Measurements from ENCODE around the gene DBNL.

The DBNL gene

DNA sequence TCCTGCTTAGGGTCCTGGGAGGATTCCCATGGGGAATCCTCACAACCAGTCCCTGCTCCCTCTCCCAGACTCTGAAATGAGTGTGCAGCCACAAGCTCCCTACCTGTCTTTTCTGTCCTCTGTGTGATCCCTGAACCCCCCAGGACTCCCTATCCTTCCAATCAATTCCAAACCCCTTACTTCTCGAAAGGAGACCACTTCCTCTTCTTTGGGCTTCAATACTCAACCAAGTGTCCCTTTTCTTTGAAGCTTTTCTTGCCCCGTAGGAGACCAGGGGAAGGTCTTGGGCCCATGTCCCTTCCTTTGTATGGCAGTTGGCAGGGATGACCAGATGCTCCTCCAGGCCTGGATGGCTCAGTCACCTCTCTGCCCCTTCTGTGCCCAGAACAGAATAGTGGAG lies 61.3 kb downstream of the DBNL start:
- no peak for DNase-seq (ENCODE audit: low read depth)
- TF ChIP-seq, protein P1, sequence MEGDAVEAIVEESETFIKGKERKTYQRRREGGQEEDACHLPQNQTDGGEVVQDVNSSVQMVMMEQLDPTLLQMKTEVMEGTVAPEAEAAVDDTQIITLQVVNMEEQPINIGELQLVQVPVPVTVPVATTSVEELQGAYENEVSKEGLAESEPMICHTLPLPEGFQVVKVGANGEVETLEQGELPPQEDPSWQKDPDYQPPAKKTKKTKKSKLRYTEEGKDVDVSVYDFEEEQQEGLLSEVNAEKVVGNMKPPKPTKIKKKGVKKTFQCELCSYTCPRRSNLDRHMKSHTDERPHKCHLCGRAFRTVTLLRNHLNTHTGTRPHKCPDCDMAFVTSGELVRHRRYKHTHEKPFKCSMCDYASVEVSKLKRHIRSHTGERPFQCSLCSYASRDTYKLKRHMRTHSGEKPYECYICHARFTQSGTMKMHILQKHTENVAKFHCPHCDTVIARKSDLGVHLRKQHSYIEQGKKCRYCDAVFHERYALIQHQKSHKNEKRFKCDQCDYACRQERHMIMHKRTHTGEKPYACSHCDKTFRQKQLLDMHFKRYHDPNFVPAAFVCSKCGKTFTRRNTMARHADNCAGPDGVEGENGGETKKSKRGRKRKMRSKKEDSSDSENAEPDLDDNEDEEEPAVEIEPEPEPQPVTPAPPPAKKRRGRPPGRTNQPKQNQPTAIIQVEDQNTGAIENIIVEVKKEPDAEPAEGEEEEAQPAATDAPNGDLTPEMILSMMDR (IDR thresholded peaks at IDR 0.05; ENCODE audit: insufficient read depth, low read depth, low read length, missing control alignments) = no peak
- H3K4me3 ChIP-seq (ENCODE audit: low read depth, low read length) = no peak overlapping the region

DNA sequence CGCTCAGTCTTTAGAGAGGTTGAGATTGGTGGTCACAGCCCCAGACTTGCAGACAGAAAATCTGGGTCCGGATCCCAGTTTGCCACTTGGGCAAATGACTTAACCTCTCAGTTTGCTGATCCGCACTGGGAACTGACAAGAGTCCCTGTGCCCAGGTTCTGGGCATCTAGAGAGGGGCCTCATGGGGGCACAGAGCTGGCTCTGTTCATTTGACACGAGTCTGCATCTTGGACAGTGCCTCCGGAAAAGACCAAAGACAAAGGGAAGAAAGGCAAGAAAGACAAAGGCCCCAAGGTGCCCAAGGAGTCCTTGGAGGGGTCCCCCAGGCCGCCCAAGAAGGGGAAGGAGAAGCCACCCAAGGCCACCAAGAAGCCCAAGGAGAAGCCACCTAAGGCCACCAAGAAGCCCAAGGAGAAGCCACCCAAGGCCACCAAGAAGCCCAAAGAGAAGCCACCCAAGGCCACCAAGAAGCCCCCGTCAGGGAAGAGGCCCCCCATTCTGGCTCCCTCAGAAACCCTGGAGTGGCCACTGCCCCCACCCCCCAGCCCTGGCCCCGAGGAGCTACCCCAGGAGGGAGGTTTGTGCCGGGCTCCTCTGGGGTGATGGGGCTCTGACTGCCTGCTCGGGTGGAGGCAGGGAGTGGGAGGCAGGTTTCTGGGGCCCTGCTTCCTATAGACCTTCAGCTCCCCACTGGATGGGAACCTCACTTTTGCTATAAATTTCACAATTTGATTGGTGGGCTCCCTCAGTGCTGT lies 62.0 kb downstream of the DBNL start:
- H3K4me3 ChIP-seq (ENCODE audit: low read depth, low read length) = no peak overlapping the region
- DNase-seq (ENCODE audit: low read depth) = no peak
- TF ChIP-seq, protein P1 (IDR thresholded peaks at IDR 0.05; ENCODE audit: insufficient read depth, low read depth, low read length, missing control alignments) = no peak

DNA sequence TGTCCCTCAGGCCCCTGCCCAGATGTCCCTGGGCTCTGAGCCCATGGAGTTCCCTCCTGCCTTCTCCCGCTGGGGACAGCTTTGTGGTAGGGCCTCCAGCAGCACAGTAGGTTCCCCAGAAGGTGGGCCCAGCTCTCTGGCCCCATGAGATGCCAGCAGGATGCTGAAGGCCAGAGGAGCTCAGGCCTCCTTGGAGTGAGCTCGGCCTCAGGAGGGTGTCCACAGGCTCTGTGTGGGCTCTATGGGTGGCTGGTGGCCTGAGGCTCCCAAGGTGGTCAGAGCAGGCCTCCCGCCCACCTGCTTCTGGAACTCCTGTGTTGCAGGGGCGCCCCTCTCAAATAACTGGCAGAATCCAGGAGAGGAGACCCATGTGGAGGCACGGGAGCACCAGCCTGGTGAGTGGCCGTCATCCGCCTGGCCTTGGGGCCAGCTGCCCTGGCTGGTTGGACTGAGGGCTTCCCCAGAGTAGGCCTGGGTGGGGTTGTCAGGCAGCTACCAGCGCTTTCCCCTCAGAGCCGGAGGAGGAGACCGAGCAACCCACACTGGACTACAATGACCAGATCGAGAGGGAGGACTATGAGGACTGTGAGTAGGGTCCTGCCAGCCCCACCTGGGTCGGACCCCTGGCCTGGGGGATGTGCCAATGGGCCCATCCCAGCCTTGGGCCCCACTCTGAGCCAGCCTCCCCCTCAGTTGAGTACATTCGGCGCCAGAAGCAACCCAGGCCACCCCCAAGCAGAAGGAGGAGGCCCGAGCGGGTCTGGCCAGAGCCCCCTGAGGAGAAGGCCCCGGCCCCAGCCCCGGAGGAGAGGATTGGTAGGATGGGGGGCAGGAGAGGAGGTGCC lies 62.8 kb downstream of the DBNL start:
- no peak overlapping the region for H3K4me3 ChIP-seq (ENCODE audit: low read depth, low read length)
- TF ChIP-seq, protein P1 (IDR thresholded peaks at IDR 0.05; ENCODE audit: insufficient read depth, low read depth, low read length, missing control alignments) = no peak
- no peak for DNase-seq (ENCODE audit: low read depth)

DNA sequence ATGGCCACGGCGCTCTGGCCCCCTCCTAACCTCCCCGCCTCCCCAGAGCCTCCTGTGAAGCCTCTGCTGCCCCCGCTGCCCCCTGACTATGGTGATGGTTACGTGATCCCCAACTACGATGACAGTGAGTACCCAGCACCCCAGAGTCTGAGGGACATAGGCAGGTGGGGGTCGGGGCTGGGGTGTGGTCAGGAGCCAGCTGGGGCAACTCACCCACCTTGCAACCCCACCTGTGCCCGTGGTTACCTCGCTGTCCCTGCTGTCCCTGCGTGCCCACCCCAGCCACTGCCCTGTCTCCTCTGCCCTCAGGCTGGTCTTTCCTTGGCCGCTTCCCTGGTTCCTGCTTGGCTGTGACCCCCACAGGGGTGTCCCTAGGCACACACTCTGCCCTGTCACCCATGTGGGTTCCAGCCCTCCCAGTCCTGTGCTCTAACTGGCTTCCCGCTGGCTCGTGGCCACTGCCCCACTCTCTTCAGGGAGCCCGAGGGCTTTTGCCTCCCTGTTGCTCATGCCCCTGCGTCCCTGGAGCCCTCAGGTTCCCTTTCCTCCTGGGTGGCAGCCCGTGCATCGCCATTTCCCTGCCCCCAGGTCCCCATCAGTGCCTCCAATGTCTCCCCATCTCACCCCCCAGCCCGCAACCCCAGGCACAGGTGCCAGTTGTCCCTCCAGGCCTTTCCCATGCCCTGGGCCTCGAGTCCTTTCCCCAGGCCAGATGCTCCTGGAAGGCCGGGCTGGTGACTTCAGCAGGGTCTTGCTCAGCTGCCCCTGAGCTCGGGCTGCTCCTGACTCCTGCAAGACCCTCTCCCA lies 63.7 kb downstream of the DBNL start:
- DNase-seq (ENCODE audit: low read depth) = no peak
- H3K4me3 ChIP-seq (ENCODE audit: low read depth, low read length) = no peak overlapping the region
- TF ChIP-seq, protein P1 (IDR thresholded peaks at IDR 0.05; ENCODE audit: insufficient read depth, low read depth, low read length, missing control alignments) = no peak

DNA sequence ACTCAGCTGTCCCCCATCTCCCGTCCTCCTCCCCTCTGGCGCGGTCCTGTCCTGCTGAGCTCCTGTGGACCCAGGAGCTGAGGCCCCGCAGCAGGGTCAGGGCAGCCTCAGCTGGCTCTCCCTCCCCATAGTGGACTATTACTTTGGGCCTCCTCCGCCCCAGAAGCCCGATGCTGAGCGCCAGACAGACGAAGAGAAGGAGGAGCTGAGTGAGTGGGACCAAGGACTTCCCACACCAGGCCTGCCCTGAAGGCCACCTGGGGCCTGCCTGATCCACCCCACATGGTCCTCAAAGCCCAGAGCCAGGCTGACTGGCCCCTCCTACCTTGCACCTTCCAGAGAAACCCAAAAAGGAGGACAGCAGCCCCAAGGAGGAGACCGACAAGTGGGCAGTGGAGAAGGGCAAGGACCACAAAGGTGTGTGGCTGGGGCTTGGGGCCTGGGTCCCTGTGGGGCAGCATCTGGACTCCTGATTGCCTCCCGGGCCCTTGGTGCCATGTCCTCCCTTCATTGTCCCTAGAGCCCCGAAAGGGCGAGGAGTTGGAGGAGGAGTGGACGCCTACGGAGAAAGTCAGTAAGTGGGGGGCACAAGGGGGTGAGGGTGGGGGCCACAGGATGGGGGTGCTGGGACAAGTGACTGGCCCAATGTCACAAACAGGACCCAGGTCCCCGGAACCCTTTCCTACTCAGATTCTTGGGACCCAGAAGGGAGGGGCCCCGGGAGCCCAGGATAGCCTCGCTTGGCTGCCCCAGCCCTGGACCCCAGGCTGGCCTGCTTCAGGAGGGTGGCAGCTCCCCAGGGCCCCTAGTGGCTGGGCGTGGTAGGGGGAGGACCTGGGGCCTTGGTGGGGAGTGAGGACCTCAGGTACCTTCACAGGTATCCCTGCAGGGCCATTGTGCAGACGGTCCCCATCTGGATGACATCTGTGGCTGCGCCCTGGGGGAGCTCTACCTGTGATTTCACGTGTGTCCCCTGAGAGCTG lies 64.6 kb downstream of the DBNL start:
- no peak overlapping the region for H3K4me3 ChIP-seq (ENCODE audit: low read depth, low read length)
- TF ChIP-seq, protein P1 (IDR thresholded peaks at IDR 0.05; ENCODE audit: insufficient read depth, low read depth, low read length, missing control alignments) = no peak
- DNase-seq (ENCODE audit: low read depth) = no peak

DNA sequence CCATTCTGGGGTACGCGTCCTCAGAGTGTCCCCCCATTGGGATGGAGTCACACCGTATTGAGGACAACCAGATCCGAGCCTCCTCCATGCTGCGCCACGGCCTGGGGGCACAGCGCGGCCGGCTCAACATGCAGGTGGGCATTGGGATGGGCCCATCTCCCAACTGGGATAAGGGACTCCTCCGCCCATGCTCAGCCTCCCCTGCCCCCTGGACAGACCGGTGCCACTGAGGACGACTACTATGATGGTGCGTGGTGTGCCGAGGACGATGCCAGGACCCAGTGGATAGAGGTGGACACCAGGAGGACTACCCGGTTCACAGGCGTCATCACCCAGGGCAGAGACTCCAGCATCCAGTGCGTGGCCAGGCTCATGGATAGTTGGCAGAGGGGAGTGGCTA lies 65.5 kb downstream of the DBNL start:
- H3K4me3 ChIP-seq (ENCODE audit: low read depth, low read length) = no peak overlapping the region
- no peak for DNase-seq (ENCODE audit: low read depth)
- TF ChIP-seq, protein P1 (IDR thresholded peaks at IDR 0.05; ENCODE audit: insufficient read depth, low read depth, low read length, missing control alignments) = no peak
